ENCODE measurements around the gene PLEKHD1. TPM values are rescaled to one million over a fixed set of nuclear protein-coding genes. Genes with fewer than 3 reads are reported as not detected.
"Not testable (repeated sequence)": the region's sequence is repeated elsewhere in the genome, so short reads cannot be mapped to it uniquely, and the experiment has no call there.

The PLEKHD1 gene
- total and polyA plus RNA-seq, 4 donors: 0.05 to 0.08 (median 0.06) TPM; not detected in 1

DNA sequence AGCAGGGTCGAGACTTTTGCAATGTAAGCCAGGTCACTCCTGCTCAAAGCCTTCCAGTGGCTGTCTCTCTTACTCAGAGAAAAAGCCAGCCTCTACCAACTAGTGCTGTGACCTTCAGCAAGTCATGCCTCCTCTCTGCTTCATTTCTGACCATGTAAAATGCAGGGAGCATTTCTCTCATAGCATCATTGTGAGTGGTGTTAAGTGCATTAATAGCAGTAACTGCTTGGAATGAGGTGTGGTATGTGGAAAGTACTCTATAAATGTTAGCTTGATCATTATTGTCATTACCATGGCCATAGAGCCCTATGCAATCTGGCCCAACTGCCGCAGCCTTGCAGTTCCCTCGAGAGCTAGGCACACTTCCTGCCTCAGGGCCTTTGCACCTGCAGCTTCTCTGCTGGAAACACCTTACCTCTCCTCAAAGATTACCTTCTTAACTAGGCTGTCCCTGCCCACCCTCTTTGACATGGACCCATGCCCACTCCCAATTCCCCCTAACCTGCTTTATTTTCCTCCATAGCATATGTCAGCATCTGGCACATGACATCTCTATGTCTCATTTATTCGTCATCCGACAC, 10.9 kb downstream of the PLEKHD1 start:
- H3K27me3 ChIP-seq (ENCODE audit: control insufficient read depth in 4 of 4, insufficient read depth in 4 of 4, low read length in 3 of 4): no peaks in the 10 kb centered on the region
- H3K4me1 ChIP-seq (ENCODE audit: control insufficient read depth in 4 of 4, insufficient read depth in 4 of 4, low read length in 3 of 4): no peaks in the 10 kb centered on the region
- H3K36me3 ChIP-seq (ENCODE audit: control insufficient read depth in 4 of 4, insufficient read depth in 3 of 4, low read depth in 1 of 4, low read length in 3 of 4): no peaks in the 10 kb centered on the region
- H3K4me3 ChIP-seq (ENCODE audit: low read depth in 1 of 3, low read length in 3 of 3): no peak overlapping the region
- no peaks in the 10 kb centered on the region for H3K9me3 ChIP-seq (ENCODE audit: control insufficient read depth in 4 of 4, low read length in 3 of 4)
- 90% methylated on average over 5 of the region's 5 CpGs for WGBS
- no peak for DNase-seq (ENCODE audit: low spot score)
- no peak overlapping the region for H3K27ac ChIP-seq (ENCODE audit: low read depth in 1 of 2, low read length in 2 of 2)
- H3K9ac ChIP-seq (ENCODE audit: low read depth in 1 of 2, low read length in 2 of 2): no peak overlapping the region
- TF ChIP-seq, protein P1, sequence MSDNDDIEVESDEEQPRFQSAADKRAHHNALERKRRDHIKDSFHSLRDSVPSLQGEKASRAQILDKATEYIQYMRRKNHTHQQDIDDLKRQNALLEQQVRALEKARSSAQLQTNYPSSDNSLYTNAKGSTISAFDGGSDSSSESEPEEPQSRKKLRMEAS (IDR thresholded peaks at IDR 0.05): no peak
- no peak for TF ChIP-seq HNF4G (IDR thresholded peaks at IDR 0.05)
- no peak for TF ChIP-seq HNF4A (conservative IDR thresholded peaks at IDR 0.05)
- TF ChIP-seq GABPA (IDR thresholded peaks at IDR 0.05 in 1 of 2, conservative IDR thresholded peaks at IDR 0.05 in 1 of 2): no peak
- no peak for TF ChIP-seq FOXA1 (IDR thresholded peaks at IDR 0.05)
- TF ChIP-seq JUND (IDR thresholded peaks at IDR 0.05): no peak
- TF ChIP-seq RAD21 (IDR thresholded peaks at IDR 0.05): no peak
- TF ChIP-seq YY1 (IDR thresholded peaks at IDR 0.05): no peak
- no peak for TF ChIP-seq NR2F2 (IDR thresholded peaks at IDR 0.05)
- TF ChIP-seq EGR1 (IDR thresholded peaks at IDR 0.05; ENCODE audit: low read depth in 2 of 2): no peak
- TF ChIP-seq RXRA (IDR thresholded peaks at IDR 0.05): no peak
- TF ChIP-seq, protein P2, sequence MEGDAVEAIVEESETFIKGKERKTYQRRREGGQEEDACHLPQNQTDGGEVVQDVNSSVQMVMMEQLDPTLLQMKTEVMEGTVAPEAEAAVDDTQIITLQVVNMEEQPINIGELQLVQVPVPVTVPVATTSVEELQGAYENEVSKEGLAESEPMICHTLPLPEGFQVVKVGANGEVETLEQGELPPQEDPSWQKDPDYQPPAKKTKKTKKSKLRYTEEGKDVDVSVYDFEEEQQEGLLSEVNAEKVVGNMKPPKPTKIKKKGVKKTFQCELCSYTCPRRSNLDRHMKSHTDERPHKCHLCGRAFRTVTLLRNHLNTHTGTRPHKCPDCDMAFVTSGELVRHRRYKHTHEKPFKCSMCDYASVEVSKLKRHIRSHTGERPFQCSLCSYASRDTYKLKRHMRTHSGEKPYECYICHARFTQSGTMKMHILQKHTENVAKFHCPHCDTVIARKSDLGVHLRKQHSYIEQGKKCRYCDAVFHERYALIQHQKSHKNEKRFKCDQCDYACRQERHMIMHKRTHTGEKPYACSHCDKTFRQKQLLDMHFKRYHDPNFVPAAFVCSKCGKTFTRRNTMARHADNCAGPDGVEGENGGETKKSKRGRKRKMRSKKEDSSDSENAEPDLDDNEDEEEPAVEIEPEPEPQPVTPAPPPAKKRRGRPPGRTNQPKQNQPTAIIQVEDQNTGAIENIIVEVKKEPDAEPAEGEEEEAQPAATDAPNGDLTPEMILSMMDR (IDR thresholded peaks at IDR 0.05; ENCODE audit: low read depth, low read length, missing input control): no peak
- no peak for TF ChIP-seq FOXA2 (IDR thresholded peaks at IDR 0.05)

- not testable (repeated sequence) for H3K9ac ChIP-seq (ENCODE audit: low read depth in 1 of 2, low read length in 2 of 2); H3K27ac ChIP-seq (ENCODE audit: low read depth in 1 of 2, low read length in 2 of 2); H3K9me3 ChIP-seq (ENCODE audit: control insufficient read depth in 4 of 4, low read length in 3 of 4); DNase-seq (ENCODE audit: low spot score); H3K4me3 ChIP-seq (ENCODE audit: low read depth in 1 of 3, low read length in 3 of 3); H3K27me3 ChIP-seq (ENCODE audit: control insufficient read depth in 4 of 4, insufficient read depth in 4 of 4, low read length in 3 of 4); H3K36me3 ChIP-seq (ENCODE audit: control insufficient read depth in 4 of 4, insufficient read depth in 3 of 4, low read depth in 1 of 4, low read length in 3 of 4); H3K4me1 ChIP-seq (ENCODE audit: control insufficient read depth in 4 of 4, insufficient read depth in 4 of 4, low read length in 3 of 4)
- WGBS: 95% methylated on average over 4 of the region's 4 CpGs
Measured at GRCh38 chr14:69497866-69498265, 13.3 kb downstream of the PLEKHD1 start.

GRCh38 chr14:69498286-69498685, 13.8 kb downstream of the PLEKHD1 start:
- H3K27me3 ChIP-seq (ENCODE audit: control insufficient read depth in 4 of 4, insufficient read depth in 4 of 4, low read length in 3 of 4); DNase-seq (ENCODE audit: low spot score): not testable (repeated sequence)
- whole genome bisulfite sequencing: 94% methylated on average over 4 of the region's 4 CpGs

GRCh38 chr14:69499436-69499835, 14.9 kb downstream of the PLEKHD1 start:
- WGBS: 90% methylated on average over 5 of the region's 5 CpGs
- H3K4me3 ChIP-seq (ENCODE audit: low read depth in 1 of 3, low read length in 3 of 3): no peak overlapping the region
- TF ChIP-seq, protein P2 (IDR thresholded peaks at IDR 0.05; ENCODE audit: low read depth, low read length, missing input control): no peak
- no peak for TF ChIP-seq ZBTB33 (IDR thresholded peaks at IDR 0.05)
- no peak for TF ChIP-seq TAF1 (conservative IDR thresholded peaks at IDR 0.05)
- TF ChIP-seq SP1 (IDR thresholded peaks at IDR 0.05): no peak
- no peak for TF ChIP-seq GABPA (IDR thresholded peaks at IDR 0.05 in 1 of 2, conservative IDR thresholded peaks at IDR 0.05 in 1 of 2)
- no peak for TF ChIP-seq NR2F2 (IDR thresholded peaks at IDR 0.05)
- no peak for TF ChIP-seq RXRA (IDR thresholded peaks at IDR 0.05)
- TF ChIP-seq FOXA2 (IDR thresholded peaks at IDR 0.05): no peak
- no peak for TF ChIP-seq YY1 (IDR thresholded peaks at IDR 0.05)
- TF ChIP-seq FOXA1 (IDR thresholded peaks at IDR 0.05): no peak
- TF ChIP-seq JUND (IDR thresholded peaks at IDR 0.05): no peak
- no peak for TF ChIP-seq EGR1 (IDR thresholded peaks at IDR 0.05; ENCODE audit: low read depth in 2 of 2)
- TF ChIP-seq, protein P1 (IDR thresholded peaks at IDR 0.05): no peak
- TF ChIP-seq HNF4G (IDR thresholded peaks at IDR 0.05): no peak
- TF ChIP-seq RAD21 (IDR thresholded peaks at IDR 0.05): no peak

More at GRCh38 chr14:69498286-69498685, 13.8 kb downstream of the PLEKHD1 start:
- H3K9me3 ChIP-seq (ENCODE audit: control insufficient read depth in 4 of 4, low read length in 3 of 4); H3K27ac ChIP-seq (ENCODE audit: low read depth in 1 of 2, low read length in 2 of 2); H3K36me3 ChIP-seq (ENCODE audit: control insufficient read depth in 4 of 4, insufficient read depth in 3 of 4, low read depth in 1 of 4, low read length in 3 of 4); H3K9ac ChIP-seq (ENCODE audit: low read depth in 1 of 2, low read length in 2 of 2); H3K4me1 ChIP-seq (ENCODE audit: control insufficient read depth in 4 of 4, insufficient read depth in 4 of 4, low read length in 3 of 4); H3K4me3 ChIP-seq (ENCODE audit: low read depth in 1 of 3, low read length in 3 of 3): not testable (repeated sequence)

More at GRCh38 chr14:69499436-69499835, 14.9 kb downstream of the PLEKHD1 start:
- H3K4me1 ChIP-seq (ENCODE audit: control insufficient read depth in 4 of 4, insufficient read depth in 4 of 4, low read length in 3 of 4): no peaks in the 10 kb centered on the region
- no peaks in the 10 kb centered on the region for H3K36me3 ChIP-seq (ENCODE audit: control insufficient read depth in 4 of 4, insufficient read depth in 3 of 4, low read depth in 1 of 4, low read length in 3 of 4)
- no peak overlapping the region for H3K27ac ChIP-seq (ENCODE audit: low read depth in 1 of 2, low read length in 2 of 2)
- H3K9ac ChIP-seq (ENCODE audit: low read depth in 1 of 2, low read length in 2 of 2): no peak overlapping the region
- no peak for DNase-seq (ENCODE audit: low spot score)
- H3K27me3 ChIP-seq (ENCODE audit: control insufficient read depth in 4 of 4, insufficient read depth in 4 of 4, low read length in 3 of 4): no peaks in the 10 kb centered on the region
- H3K9me3 ChIP-seq (ENCODE audit: control insufficient read depth in 4 of 4, low read length in 3 of 4): no peaks in the 10 kb centered on the region

Measured in liver (tissue), 9 donors.